Stimulated activated CD4-positive, alpha-beta T cell treated with anti-CD3 and anti-CD28 coated beads, TNF-alpha, amount 100 ng/mL, for 1 hour (primary cell): ENCODE results near the gene UBE2E1.
A peak's percentile ranks its signal among the peaks of the same experiment; 100 is the strongest.
"Not testable (repeated sequence)": the region's sequence is repeated elsewhere in the genome, so short reads cannot be mapped to it uniquely, and the experiment has no call there.

Experiments
- DNase-seq, 3 donors: peaks; one replicate each; pipeline ENCODE4 v3.0.0-alpha.2; 2020; ENCODE audit warnings: low read depth in 3 of 3, low spot score in 1 of 3

The UBE2E1 gene

GRCh38 chr3:23916152-23916885 is 110.6 kb downstream of the UBE2E1 start:
- DNase-seq, result no peak

- DNase-seq, result peak; percentile 87 to 94 (median 92)
These were observed 111.3 kb downstream of the UBE2E1 start, which contains the start of the genes NKIRAS1 and RPL15 for GRCh38 chr3:23916886-23917678. NKIRAS1 (minus strand) TSS chr3:23916990; CDS start chr3:23910904, 6,086 bp downstream. RPL15 (plus strand) TSS chr3:23917132; CDS start chr3:23917860, 728 bp downstream.

GRCh38 chr3:23917679-23918303 is 112.0 kb downstream of the UBE2E1 start:
- DNase-seq, result peak in 1 of 3 donors; percentile 21

GRCh38 chr3:23918331-23918730 is 112.6 kb downstream of the UBE2E1 start:
- not testable (repeated sequence) for DNase-seq

GRCh38 chr3:23919628-23920027 is 113.9 kb downstream of the UBE2E1 start:
- no peak for DNase-seq

- no peak for DNase-seq
These were observed 114.4 kb downstream of the UBE2E1 start for GRCh38 chr3:23920151-23920655.

GRCh38 chr3:23921052-23921511 is 115.3 kb downstream of the UBE2E1 start:
- no peak for DNase-seq

GRCh38 chr3:23923786-23924185 is 118.0 kb downstream of the UBE2E1 start:
- no peak for DNase-seq

GRCh38 chr3:23926246-23926645 is 120.5 kb downstream of the UBE2E1 start:
- DNase-seq, result no peak

GRCh38 chr3:23926736-23927135 is 121.0 kb downstream of the UBE2E1 start:
- DNase-seq, result no peak

GRCh38 chr3:23928524-23928923 is 122.8 kb downstream of the UBE2E1 start:
- no peak for DNase-seq

GRCh38 chr3:23931597-23931996 is 125.8 kb downstream of the UBE2E1 start:
- DNase-seq, result no peak

GRCh38 chr3:23932571-23932970 is 126.8 kb downstream of the UBE2E1 start:
- no peak for DNase-seq

GRCh38 chr3:23934253-23934652 is 128.5 kb downstream of the UBE2E1 start:
- no peak for DNase-seq

GRCh38 chr3:23937296-23937695 is 131.5 kb downstream of the UBE2E1 start:
- no peak for DNase-seq

GRCh38 chr3:23938688-23939087 is 132.9 kb downstream of the UBE2E1 start:
- no peak for DNase-seq

- no peak for DNase-seq
These were observed 135.0 kb downstream of the UBE2E1 start for GRCh38 chr3:23940775-23941174.
